ES-I3 (cell line): Measurements from ENCODE around the gene TRIM14.
"Not testable (repeated sequence)": the region's sequence is repeated elsewhere in the genome, so short reads cannot be mapped to it uniquely, and the experiment has no call there.

Experiments used
- H3K36me3 ChIP-seq: 2 replicates; pipeline ENCODE4 v1.6.1; 2013; ENCODE audit warnings: mild to moderate bottlenecking, low read length, control low read depth, moderate library complexity; ENCODE audit not compliant: insufficient read depth
- H3K4me1 ChIP-seq: 2 replicates; pipeline ENCODE4 v1.6.1; 2013; ENCODE audit warnings: mild to moderate bottlenecking, control low read depth, low read length; ENCODE audit not compliant: insufficient read depth
- H3K9ac ChIP-seq: 2 replicates; pipeline ENCODE4 v1.6.1; 2013; ENCODE audit warnings: low read depth, mild to moderate bottlenecking, low read length, moderate library complexity
- H3K9me3 ChIP-seq: 2 replicates; pipeline ENCODE4 v1.6.1; 2013; ENCODE audit warnings: mild to moderate bottlenecking, low read length, moderate library complexity; ENCODE audit not compliant: control insufficient read depth, insufficient read depth

Gene TRIM14

GRCh38 chr9:98090674-98091073, 28.3 kb downstream of the TRIM14 start:
- H3K4me1 ChIP-seq, result peaks cover 30% of the 10 kb centered on the region
- not testable (repeated sequence) for H3K36me3 ChIP-seq, H3K9me3 ChIP-seq, H3K9ac ChIP-seq

GRCh38 chr9:98087420-98088354, 31.3 kb downstream of the TRIM14 start:
- no peaks in the 10 kb centered on the region for H3K9me3 ChIP-seq
- H3K9ac ChIP-seq, result peak overlapping the region; percentile 42; the same call in 1 of the 2 replicates
- peaks cover 5% of the 10 kb centered on the region; the same call in 1 of the 2 replicates for H3K36me3 ChIP-seq
- H3K4me1 ChIP-seq, result peaks cover 29% of the 10 kb centered on the region

- Histone ChIP-seq H3K9me3 (no peaks in the 10 kb centered on the region), H3K9ac (no peak overlapping the region), H3K36me3 (peaks cover 5% of the 10 kb centered on the region), H3K4me1 (peaks cover 22% of the 10 kb centered on the region)
Observed at GRCh38 chr9:98086461-98086860, 32.6 kb downstream of the TRIM14 start.

GRCh38 chr9:98085944-98086343, 33.1 kb downstream of the TRIM14 start:
- H3K9me3 ChIP-seq, result no peaks in the 10 kb centered on the region
- H3K4me1 ChIP-seq, result peaks cover 17% of the 10 kb centered on the region
- H3K9ac ChIP-seq, result no peak overlapping the region
- H3K36me3 ChIP-seq, result peaks cover 5% of the 10 kb centered on the region

GRCh38 chr9:98085058-98085457, 34.0 kb downstream of the TRIM14 start:
- Histone ChIP-seq H3K36me3 (peaks cover 5% of the 10 kb centered on the region), H3K4me1 (peaks cover 16% of the 10 kb centered on the region)

GRCh38 chr9:98084396-98084795, 34.6 kb downstream of the TRIM14 start:
- H3K36me3 ChIP-seq, result peaks cover 5% of the 10 kb centered on the region
- peaks cover 10% of the 10 kb centered on the region for H3K4me1 ChIP-seq
- H3K9me3 ChIP-seq, result no peaks in the 10 kb centered on the region
- no peak overlapping the region for H3K9ac ChIP-seq

More at GRCh38 chr9:98085058-98085457, 34.0 kb downstream of the TRIM14 start:
- Histone ChIP-seq H3K9me3 (no peaks in the 10 kb centered on the region), H3K9ac (no peak overlapping the region)

- peaks cover 10% of the 10 kb centered on the region for H3K4me1 ChIP-seq
- H3K36me3 ChIP-seq, result peaks cover 5% of the 10 kb centered on the region
- H3K9ac ChIP-seq, result no peak overlapping the region
- H3K9me3 ChIP-seq, result no peaks in the 10 kb centered on the region
Observed at GRCh38 chr9:98083566-98084183, 35.3 kb downstream of the TRIM14 start.

GRCh38 chr9:98083061-98083501, 35.9 kb downstream of the TRIM14 start:
- Histone ChIP-seq H3K4me1 (peaks cover 10% of the 10 kb centered on the region), H3K9ac (no peak overlapping the region), H3K36me3 (peaks cover 5% of the 10 kb centered on the region), H3K9me3 (no peaks in the 10 kb centered on the region)

GRCh38 chr9:98081477-98082219, 37.4 kb downstream of the TRIM14 start:
- no peak overlapping the region for H3K9ac ChIP-seq
- peaks cover 13% of the 10 kb centered on the region for H3K4me1 ChIP-seq
- no peaks in the 10 kb centered on the region for H3K9me3 ChIP-seq
- peaks cover 5% of the 10 kb centered on the region for H3K36me3 ChIP-seq

GRCh38 chr9:98080780-98081179, 38.2 kb downstream of the TRIM14 start:
- Histone ChIP-seq H3K36me3 (peaks cover 5% of the 10 kb centered on the region), H3K4me1 (peaks cover 10% of the 10 kb centered on the region)

GRCh38 chr9:98080326-98080725, 38.7 kb downstream of the TRIM14 start:
- H3K9ac ChIP-seq, result no peak overlapping the region
- no peaks in the 10 kb centered on the region for H3K9me3 ChIP-seq
- peaks cover 5% of the 10 kb centered on the region for H3K36me3 ChIP-seq
- peaks cover 12% of the 10 kb centered on the region for H3K4me1 ChIP-seq

More at GRCh38 chr9:98080780-98081179, 38.2 kb downstream of the TRIM14 start:
- H3K9ac ChIP-seq, result no peak overlapping the region
- no peaks in the 10 kb centered on the region for H3K9me3 ChIP-seq

- Histone ChIP-seq H3K9me3 (no peaks in the 10 kb centered on the region), H3K9ac (no peak overlapping the region), H3K36me3 (peaks cover 5% of the 10 kb centered on the region), H3K4me1 (peaks cover 21% of the 10 kb centered on the region)
Observed at GRCh38 chr9:98078895-98079294, 40.1 kb downstream of the TRIM14 start.

GRCh38 chr9:98076514-98076890, 42.5 kb downstream of the TRIM14 start:
- not testable (repeated sequence) for H3K36me3 ChIP-seq

GRCh38 chr9:98075332-98075805, 43.7 kb downstream of the TRIM14 start:
- H3K9me3 ChIP-seq, result no peaks in the 10 kb centered on the region
- no peak overlapping the region for H3K9ac ChIP-seq
- H3K36me3 ChIP-seq, result no peaks in the 10 kb centered on the region; the same call in 1 of the 2 replicates
- H3K4me1 ChIP-seq, result peaks cover 21% of the 10 kb centered on the region

More at GRCh38 chr9:98076514-98076890, 42.5 kb downstream of the TRIM14 start:
- not testable (repeated sequence) for H3K9ac ChIP-seq, H3K9me3 ChIP-seq
- peaks cover 21% of the 10 kb centered on the region for H3K4me1 ChIP-seq
